HCT116 (cell line): ENCODE measurements around the gene RASGRP2. TPM values are rescaled to one million over a fixed set of nuclear protein-coding genes. Genes with fewer than 3 reads are reported as not detected.
A peak's percentile ranks its signal among the peaks of the same experiment; 100 is the strongest.

ENCODE experiments used
- ATAC-seq: fragments of 200-7000 bp; cut with Tn5 transposase; 2 replicates; pipeline ENCODE4 v1.9.1; 2020; ENCODE audit warnings: mild to moderate bottlenecking, moderate library complexity
- BruUV-seq: library from RNA; stranded (reverse); fragments of 400-500 nt; replicated peaks from 2 replicates; lab custom pipeline; 2021; lab: Mats Ljungman, UMichigan
- CTCF ChIA-PET: fragments of 300-600 bp; sonication (Branson Sonifier 250); formaldehyde crosslinking; loops from one replicate; lab custom pipeline; 2021; ENCODE audit warnings: antibody characterized with exemption; lab: Charles Lee
- POLR2A ChIA-PET: fragments of 300-600, 350-600 bp; sonication (Branson Sonifier 250); formaldehyde crosslinking; loops from one replicate; lab custom pipeline; 2021; ENCODE audit warnings: antibody characterized with exemption; lab: Charles Lee
- RAD21 ChIA-PET, 2 experiments: fragments of 300-600 bp; sonication (Branson Sonifier 250); formaldehyde crosslinking; loops; one replicate each; lab custom pipeline; 2023; ENCODE audit warnings: low total read pairs in 2 of 2; ENCODE audit not compliant: uncharacterized antibody in 2 of 2, unreplicated experiment in 2 of 2, low non-redundant PET in 1 of 2; lab: Charles Lee
- DNase-seq: peaks from one replicate; pipeline ENCODE4 v3.0.0-alpha.2; 2010; ENCODE audit warnings: low read depth, low spot score
- H2AFZ ChIP-seq: fragments of 200-600 bp; shearing (Covaris generic), sonication (generic); 2 replicates; pipeline ENCODE4 v1.6.1; 2017; ENCODE audit warnings: low read depth, mixed run types, mixed read lengths, antibody characterized with exemption, low read length; ENCODE audit not compliant: poor library complexity, severe bottlenecking
- H3K27ac ChIP-seq: 2 replicates; pipeline ENCODE4 v1.5.1; 2012; ENCODE audit warnings: low read depth, low read length
- H3K27me3 ChIP-seq: fragments of 200-600 bp; sonication (generic); 2 replicates; pipeline ENCODE4 v1.6.1; 2016; ENCODE audit warnings: mixed run types, low read length, mixed read lengths; ENCODE audit not compliant: insufficient read depth
- H3K36me3 ChIP-seq, 2 experiments: fragments of 200-500 bp in 1 of 2; fragments of 200-600 bp in 1 of 2; sonication (Bioruptor generic) in 1 of 2; sonication (generic) in 1 of 2; 2 replicates each; pipeline versions ENCODE4 v1.5.1 to v1.6.1; 2014 to 2016; ENCODE audit warnings: low read length in 2 of 2, inconsistent platforms in 1 of 2, mixed read lengths in 1 of 2, mixed run types in 1 of 2; ENCODE audit not compliant: insufficient read depth in 2 of 2, control insufficient read depth in 1 of 2
- H3K4me1 ChIP-seq, 2 experiments: fragments of 200-600 bp in 1 of 2; sonication (generic) in 1 of 2; 2 replicates each; pipeline versions ENCODE4 v1.5.1 to v1.6.1; 2012 to 2017; ENCODE audit warnings: low read length in 2 of 2, inconsistent platforms in 1 of 2, mild to moderate bottlenecking in 1 of 2, mixed read lengths in 1 of 2, mixed run types in 1 of 2, moderate library complexity in 1 of 2; ENCODE audit not compliant: insufficient read depth in 2 of 2, control insufficient read depth in 1 of 2
- H3K4me2 ChIP-seq: fragments of 200-600 bp; sonication (generic); 2 replicates; pipeline ENCODE4 v1.6.1; 2017; ENCODE audit warnings: mixed run types, low read length, mixed read lengths
- H3K4me3 ChIP-seq, 2 experiments: fragments of 200-600 bp in 1 of 2; sonication (generic) in 1 of 2; replicated peaks in 1 of 2; 2 replicates each; pipeline ENCODE4 v1.5.1; 2011 to 2016; ENCODE audit warnings: low read length in 2 of 2, control low read depth in 1 of 2, low read depth in 1 of 2, mild to moderate bottlenecking in 1 of 2, mixed read lengths in 1 of 2, mixed run types in 1 of 2
- H3K79me2 ChIP-seq: fragments of 200-600 bp; sonication (generic); 2 replicates; pipeline ENCODE4 v1.6.1; 2017; ENCODE audit warnings: mild to moderate bottlenecking, mixed run types, low read length, moderate library complexity, mixed read lengths; ENCODE audit not compliant: insufficient read depth
- H3K9ac ChIP-seq: fragments of 200-600 bp; sonication (generic); 2 replicates; pipeline ENCODE4 v1.6.1; 2016; ENCODE audit warnings: low read length, mixed read lengths
- H3K9me2 ChIP-seq: fragments of 200-600 bp; sonication (generic), shearing (Covaris generic); 2 replicates; pipeline ENCODE4 v1.6.1; 2017; ENCODE audit warnings: mixed run types, mild to moderate bottlenecking, moderate library complexity; ENCODE audit not compliant: insufficient read depth
- H3K9me3 ChIP-seq, 2 experiments: fragments of 200-500 bp in 1 of 2; fragments of 200-600 bp in 1 of 2; sonication (Bioruptor generic) in 1 of 2; sonication (generic) in 1 of 2; 2 replicates each; pipeline ENCODE4 v1.6.1; 2014 to 2017; ENCODE audit warnings: low read length in 2 of 2, mixed read lengths in 2 of 2, inconsistent platforms in 1 of 2, low read depth in 1 of 2, mild to moderate bottlenecking in 1 of 2, mixed run types in 1 of 2, moderate library complexity in 1 of 2; ENCODE audit not compliant: control insufficient read depth in 1 of 2, insufficient read depth in 1 of 2
- H4K20me1 ChIP-seq: fragments of 200-600 bp; sonication (generic), shearing (Covaris generic); 2 replicates; pipeline ENCODE4 v1.6.1; 2017; ENCODE audit warnings: mixed run types, mild to moderate bottlenecking, moderate library complexity; ENCODE audit not compliant: insufficient read depth
- CEBPB ChIP-seq: IDR thresholded peaks from 2 replicates; pipeline ENCODE4 v1.6.1; 2012; ENCODE audit warnings: low read depth
- EGR1 ChIP-seq: IDR thresholded peaks from 2 replicates; pipeline ENCODE4 v1.6.1; 2012; ENCODE audit warnings: low read depth
- ELF1 ChIP-seq: IDR thresholded peaks from 2 replicates; pipeline ENCODE4 v1.6.1; 2012; ENCODE audit warnings: low read depth, borderline replicate concordance
- EZH2 ChIP-seq: fragments of 200-600 bp; sonication (generic); IDR thresholded peaks from 2 replicates; pipeline ENCODE4 v1.6.1; 2017; ENCODE audit warnings: antibody characterized with exemption, mixed run types
- EZH2phosphoT487 ChIP-seq: fragments of 200-600 bp; IDR thresholded peaks from 2 replicates; pipeline ENCODE4 v1.6.1; 2018; ENCODE audit warnings: antibody characterized with exemption, borderline replicate concordance
- FOSL1 ChIP-seq: IDR thresholded peaks from 2 replicates; pipeline ENCODE4 v1.6.1; 2012; ENCODE audit warnings: low read depth
- JUND ChIP-seq: IDR thresholded peaks from 2 replicates; pipeline ENCODE4 v1.6.1; 2012
- POLR2A ChIP-seq: IDR thresholded peaks from 2 replicates; pipeline ENCODE4 v1.7.0; 2011; ENCODE audit warnings: borderline replicate concordance; ENCODE audit not compliant: insufficient read depth, insufficient read length; ENCODE audit errors: extremely low read depth
- POLR2AphosphoS5 ChIP-seq: IDR thresholded peaks from 2 replicates; pipeline ENCODE4 v1.6.1; 2011; ENCODE audit warnings: mild to moderate bottlenecking, low read depth, low read length, moderate library complexity
- RAD21 ChIP-seq: IDR thresholded peaks from 2 replicates; pipeline ENCODE4 v1.6.1; 2012; ENCODE audit warnings: low read depth, mild to moderate bottlenecking
- SIN3A ChIP-seq: IDR thresholded peaks from 2 replicates; pipeline ENCODE4 v1.6.1; 2012; ENCODE audit warnings: low read depth
- SP1 ChIP-seq: IDR thresholded peaks from 2 replicates; pipeline ENCODE4 v1.6.1; 2012; ENCODE audit warnings: low read depth
- SRF ChIP-seq: IDR thresholded peaks from 2 replicates; pipeline ENCODE4 v1.6.1; 2012; ENCODE audit warnings: low read depth
- TCF7L2 ChIP-seq: IDR thresholded peaks from 2 replicates; pipeline ENCODE4 v1.7.0; 2011; ENCODE audit warnings: borderline replicate concordance, inconsistent platforms; ENCODE audit not compliant: insufficient read depth, insufficient read length; ENCODE audit errors: extremely low read depth
- YY1 ChIP-seq: IDR thresholded peaks from 2 replicates; pipeline ENCODE4 v1.6.1; 2011; ENCODE audit warnings: low read length, low read depth, moderate library complexity, mild to moderate bottlenecking; ENCODE audit not compliant: insufficient replicate concordance; ENCODE audit errors: extremely low read depth
- ZBTB33 ChIP-seq: IDR thresholded peaks from 2 replicates; pipeline ENCODE4 v1.6.1; 2011; ENCODE audit warnings: mild to moderate bottlenecking, low read length, moderate library complexity; ENCODE audit not compliant: insufficient replicate concordance; ENCODE audit errors: extremely low read depth
- ZNF274 ChIP-seq: fragments of 200-500 bp; sonication (Bioruptor generic); IDR thresholded peaks from 2 replicates; pipeline ENCODE4 v1.6.1; 2014; ENCODE audit warnings: mild to moderate bottlenecking, low read depth, low read length, inconsistent platforms
- intact Hi-C: fragments of 100-400 bp; cut with micrococcal nuclease; formaldehyde crosslinking; loops from 2 replicates; pipeline ENCODE4 v1.10.0; 2022
- total RNA-seq: library from RNA; stranded (reverse); gene quantifications from one replicate; pipeline ENCODE4 v1.2.1, GENCODE V29; 2021; ENCODE audit not compliant: unreplicated experiment
- TF ChIP-seq, protein P1 (sequence below): IDR thresholded peaks from 2 replicates; pipeline ENCODE4 v1.6.1; 2012
- TF ChIP-seq, protein P2 (sequence below), 3 experiments: fragments of 200-600 bp in 1 of 3; sonication (generic) in 1 of 3; IDR thresholded peaks in 2 of 3; conservative IDR thresholded peaks in 1 of 3; 2 replicates each; pipeline ENCODE4 v1.5.1; 2012 to 2017; ENCODE audit warnings: low read depth in 2 of 3, low read length in 2 of 3, antibody characterized with exemption in 1 of 3, borderline replicate concordance in 1 of 3, control low read depth in 1 of 3, mild to moderate bottlenecking in 1 of 3, mixed read lengths in 1 of 3, mixed run types in 1 of 3, moderate library complexity in 1 of 3; ENCODE audit not compliant: insufficient read depth in 1 of 3

The RASGRP2 gene
- total RNA-seq, 1 experiment from 2014 or later, result 12.8 TPM

DNA sequence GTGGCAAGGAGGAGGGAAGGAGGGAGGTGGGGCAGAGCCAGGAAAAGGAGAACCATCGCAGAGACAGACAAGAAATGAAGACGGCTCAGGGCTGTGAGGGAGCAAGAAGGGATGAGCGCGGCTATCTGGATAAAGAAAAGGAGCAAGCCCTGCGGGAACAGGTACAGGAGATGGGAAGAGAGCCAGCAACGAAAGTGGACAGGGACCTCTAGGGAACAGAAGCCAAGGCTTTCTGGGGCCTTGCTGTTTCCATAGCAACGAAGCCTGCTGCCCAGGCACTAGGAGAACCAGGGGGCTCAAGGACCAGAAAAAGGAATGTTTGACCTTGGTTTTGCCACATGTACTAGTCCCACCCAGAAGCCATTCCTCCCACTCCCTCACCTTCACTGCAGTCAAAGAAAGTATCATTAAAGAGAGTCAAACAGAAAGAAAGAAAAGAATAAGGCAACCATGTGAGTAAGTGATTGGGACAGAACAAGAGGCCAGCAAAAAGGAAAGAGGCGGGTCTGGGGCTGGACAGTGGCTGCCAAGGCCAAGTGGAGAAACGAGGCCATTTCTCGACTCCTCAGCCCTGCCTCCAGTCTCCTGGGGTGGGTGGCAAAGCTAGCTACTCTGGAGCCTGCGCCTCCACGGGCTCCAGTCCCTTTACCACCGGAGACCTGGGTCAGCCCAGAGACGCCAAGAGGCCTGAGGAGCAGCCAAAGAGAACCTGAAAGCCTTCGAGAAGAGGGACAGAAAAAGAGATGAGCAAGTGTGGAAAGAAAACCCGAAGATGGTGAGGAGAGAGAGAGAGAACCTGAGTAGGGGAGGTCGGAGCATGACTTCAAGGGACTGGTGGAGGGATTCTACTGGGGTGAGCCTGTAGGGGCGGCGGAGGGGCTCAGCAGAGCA is 56.1 kb downstream of the RASGRP2 start:
- H3K4me1 ChIP-seq, result peaks cover 0 to 11% of the 10 kb centered on the region in 2 experiments; a peak in 2 of 4 replicates
- no peaks in the 10 kb centered on the region for H3K36me3 ChIP-seq
- no TSS peak for BruUV-seq
- no peaks in the 10 kb centered on the region for H3K9me2 ChIP-seq
- H2AFZ ChIP-seq, result peak overlapping the region; percentile 19
- POLR2A ChIA-PET, result interaction anchor here (0.7 to 1.0 kb wide), 2 partner anchors 28 to 441 kb away, joined by 3 to 4 read pairs; partner anchors contain the start of gene PPP1R14B
- ATAC-seq (peak; percentile 26; the same call in 1 of the 2 replicates), DNase-seq (no peak)
- intact Hi-C loops, result loop anchor here (1.0 kb wide), 1 partner anchor 35 kb away; the partner anchor contains the start of gene NRXN2
- H3K9ac ChIP-seq, result no peak overlapping the region
- no peaks in the 10 kb centered on the region for H4K20me1 ChIP-seq
- no peak overlapping the region for H3K4me3 ChIP-seq
- no peaks in the 10 kb centered on the region for H3K79me2 ChIP-seq
- H3K9me3 ChIP-seq, result no peaks in the 10 kb centered on the region
- CTCF ChIA-PET, result interaction anchor here (0.7 to 2.3 kb wide), 29 partner anchors 9 to 483 kb away, joined by 3 to 50 read pairs (median 5); no protein-coding TSS in a partner anchor
- H3K27me3 ChIP-seq, result no peaks in the 10 kb centered on the region
- RAD21 ChIA-PET, result interaction anchor here in 1 of 2 experiments (0.7 to 1.0 kb wide), 3 partner anchors 17 to 238 kb away, joined by 3 to 5 read pairs (median 4); no protein-coding TSS in a partner anchor
- no peak overlapping the region for H3K27ac ChIP-seq
- TF ChIP-seq SRF, result no peak
- no peak for TF ChIP-seq EZH2phosphoT487
- TF ChIP-seq YY1, result no peak
- TF ChIP-seq ZBTB33, result no peak
- TF ChIP-seq CEBPB, result no peak
- no peak for TF ChIP-seq SIN3A
- TF ChIP-seq JUND, result no peak
- TF ChIP-seq TCF7L2, result no peak
- TF ChIP-seq ZNF274, result no peak
- no peak for TF ChIP-seq POLR2AphosphoS5
- no peak for TF ChIP-seq FOSL1
- TF ChIP-seq, protein P1, sequence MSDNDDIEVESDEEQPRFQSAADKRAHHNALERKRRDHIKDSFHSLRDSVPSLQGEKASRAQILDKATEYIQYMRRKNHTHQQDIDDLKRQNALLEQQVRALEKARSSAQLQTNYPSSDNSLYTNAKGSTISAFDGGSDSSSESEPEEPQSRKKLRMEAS, result no peak
- TF ChIP-seq EGR1, result no peak
- no peak for TF ChIP-seq ELF1
- TF ChIP-seq RAD21, result no peak
- no peak for TF ChIP-seq POLR2A
- TF ChIP-seq, protein P2, sequence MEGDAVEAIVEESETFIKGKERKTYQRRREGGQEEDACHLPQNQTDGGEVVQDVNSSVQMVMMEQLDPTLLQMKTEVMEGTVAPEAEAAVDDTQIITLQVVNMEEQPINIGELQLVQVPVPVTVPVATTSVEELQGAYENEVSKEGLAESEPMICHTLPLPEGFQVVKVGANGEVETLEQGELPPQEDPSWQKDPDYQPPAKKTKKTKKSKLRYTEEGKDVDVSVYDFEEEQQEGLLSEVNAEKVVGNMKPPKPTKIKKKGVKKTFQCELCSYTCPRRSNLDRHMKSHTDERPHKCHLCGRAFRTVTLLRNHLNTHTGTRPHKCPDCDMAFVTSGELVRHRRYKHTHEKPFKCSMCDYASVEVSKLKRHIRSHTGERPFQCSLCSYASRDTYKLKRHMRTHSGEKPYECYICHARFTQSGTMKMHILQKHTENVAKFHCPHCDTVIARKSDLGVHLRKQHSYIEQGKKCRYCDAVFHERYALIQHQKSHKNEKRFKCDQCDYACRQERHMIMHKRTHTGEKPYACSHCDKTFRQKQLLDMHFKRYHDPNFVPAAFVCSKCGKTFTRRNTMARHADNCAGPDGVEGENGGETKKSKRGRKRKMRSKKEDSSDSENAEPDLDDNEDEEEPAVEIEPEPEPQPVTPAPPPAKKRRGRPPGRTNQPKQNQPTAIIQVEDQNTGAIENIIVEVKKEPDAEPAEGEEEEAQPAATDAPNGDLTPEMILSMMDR (IDR thresholded peaks at IDR 0.05 in 2 of 3, conservative IDR thresholded peaks at IDR 0.05 in 1 of 3; ENCODE audit: borderline replicate concordance in 1 of 3, insufficient read depth in 1 of 3, low read depth in 2 of 3, low read length in 2 of 3), result no peak
- TF ChIP-seq SP1, result no peak
- TF ChIP-seq EZH2, result no peak
- peak overlapping the region; percentile 76 for H3K4me2 ChIP-seq
